H1 (cell line): ENCODE results near the gene GAS7. TPM values are rescaled to one million over a fixed set of nuclear protein-coding genes. Genes with fewer than 3 reads are reported as not detected.

Source experiments
- CTCF ChIA-PET: fragments of 300-600 bp; sonication (Branson Sonifier 250); formaldehyde crosslinking; loops from one replicate; lab custom pipeline; 2021; ENCODE audit not compliant: partially characterized antibody; lab: Charles Lee
- POLR2A ChIA-PET: fragments of 300-600 bp; sonication (Branson Sonifier 250); formaldehyde crosslinking; loops from one replicate; lab custom pipeline; 2021; ENCODE audit warnings: inconsistent platforms; ENCODE audit not compliant: partially characterized antibody; lab: Charles Lee
- DNase-seq, 2 experiments: peaks; one replicate each; pipeline versions ENCODE4 v3.0.0 to v3.0.0-alpha.2; 2010 to 2022; ENCODE audit warnings: low spot score in 2 of 2, low read depth in 1 of 2, mixed read lengths in 1 of 2
- FAIRE-seq: peaks from 2 replicates; lab custom pipeline; 2011; peaks lifted over from hg19 to GRCh38; lab: Jason Lieb, UNC
- H2AFZ ChIP-seq: 2 replicates; pipeline ENCODE4 v1.8.1; 2012; ENCODE audit warnings: low read length, inconsistent platforms
- H2AK5ac ChIP-seq: 2 replicates; pipeline ENCODE4 v1.6.1; 2013; ENCODE audit warnings: low read depth, low read length
- H2BK120ac ChIP-seq: replicated peaks from 2 replicates; pipeline ENCODE3; 2013; ENCODE audit warnings: low read depth, low read length, inconsistent platforms
- H2BK12ac ChIP-seq: 2 replicates; pipeline ENCODE4 v1.6.1; 2013; ENCODE audit warnings: low read depth, low read length
- H2BK15ac ChIP-seq: 2 replicates; pipeline ENCODE4 v1.6.1; 2013; ENCODE audit warnings: low read length
- H2BK20ac ChIP-seq: 2 replicates; pipeline ENCODE4 v1.6.1; 2013; ENCODE audit warnings: low read length
- H2BK5ac ChIP-seq: 2 replicates; pipeline ENCODE4 v1.6.1; 2013; ENCODE audit warnings: low read depth, low read length
- H3K14ac ChIP-seq: 2 replicates; pipeline ENCODE4 v1.6.1; 2013; ENCODE audit warnings: inconsistent platforms; ENCODE audit not compliant: insufficient read length
- H3K18ac ChIP-seq: 2 replicates; pipeline ENCODE4 v1.6.1; 2013; ENCODE audit warnings: low read length; ENCODE audit errors: extremely low read depth
- H3K23ac ChIP-seq: 2 replicates; pipeline ENCODE4 v1.6.1; 2013; ENCODE audit warnings: inconsistent platforms; ENCODE audit not compliant: insufficient read length
- H3K23me2 ChIP-seq: 2 replicates; pipeline ENCODE4 v1.6.1; 2013; ENCODE audit warnings: low read depth, low read length
- H3K27ac ChIP-seq: 2 replicates; pipeline ENCODE4 v1.6.1; 2011; ENCODE audit warnings: low read depth, low read length, inconsistent platforms
- H3K27me3 ChIP-seq, 4 experiments: replicated peaks in 1 of 4; 1 replicate in 1 of 4; 2 replicates in 3 of 4; pipeline versions ENCODE4 v1.6.1 to v1.8.1; 2011 to 2013; ENCODE audit warnings: low read length in 3 of 4, mild to moderate bottlenecking in 3 of 4, inconsistent platforms in 2 of 4, mixed read lengths in 2 of 4, moderate library complexity in 1 of 4; ENCODE audit not compliant: control insufficient read depth in 3 of 4, insufficient read depth in 3 of 4; ENCODE audit errors: extremely low read depth in 1 of 4
- H3K36me3 ChIP-seq, 4 experiments: 2 replicates each; pipeline versions ENCODE4 v1.6.1 to v1.8.1; 2011 to 2013; ENCODE audit warnings: mild to moderate bottlenecking in 4 of 4, low read length in 3 of 4, moderate library complexity in 2 of 4, control low read depth in 1 of 4, inconsistent platforms in 1 of 4; ENCODE audit not compliant: insufficient read depth in 4 of 4, control insufficient read depth in 2 of 4
- H3K4ac ChIP-seq: replicated peaks from 2 replicates; pipeline ENCODE3; 2013; ENCODE audit warnings: low read length, low read depth, mixed read lengths, inconsistent platforms; ENCODE audit not compliant: insufficient read length
- H3K4me1 ChIP-seq, 4 experiments: replicated peaks in 1 of 4; 1 replicate in 1 of 4; 2 replicates in 3 of 4; pipeline versions ENCODE4 v1.6.1 to v1.8.1; 2011 to 2013; ENCODE audit warnings: low read length in 3 of 4, inconsistent platforms in 2 of 4, mixed read lengths in 1 of 4; ENCODE audit not compliant: insufficient read depth in 4 of 4, control insufficient read depth in 3 of 4
- H3K4me2 ChIP-seq, 2 experiments: 2 replicates each; pipeline versions ENCODE4 v1.6.1 to v1.8.1; 2011 to 2013; ENCODE audit warnings: low read depth in 2 of 2, low read length in 2 of 2, control low read depth in 1 of 2, inconsistent platforms in 1 of 2, mild to moderate bottlenecking in 1 of 2; ENCODE audit not compliant: insufficient read depth in 1 of 2
- H3K4me3 ChIP-seq, 4 experiments: fragments of 200-600, 300-600 bp in 1 of 4; sonication (generic), shearing (Covaris generic), sonication (Bioruptor Twin) in 1 of 4; 2 replicates each; pipeline versions ENCODE4 v1.5.1 to v1.8.1; 2011 to 2016; ENCODE audit warnings: low read length in 4 of 4, low read depth in 3 of 4, control low read depth in 2 of 4, inconsistent platforms in 2 of 4, mild to moderate bottlenecking in 2 of 4, mixed read lengths in 1 of 4, moderate library complexity in 1 of 4; ENCODE audit not compliant: insufficient read depth in 2 of 4; ENCODE audit errors: extremely low read depth in 1 of 4
- H3K56ac ChIP-seq: replicated peaks from 2 replicates; pipeline ENCODE3; 2013; ENCODE audit warnings: low read depth, mild to moderate bottlenecking, mixed read lengths, low read length, inconsistent platforms; ENCODE audit not compliant: insufficient read length
- H3K79me1 ChIP-seq: 2 replicates; pipeline ENCODE4 v1.6.1; 2013; ENCODE audit warnings: low read depth, low read length, control low read depth
- H3K79me2 ChIP-seq, 2 experiments: 2 replicates each; pipeline versions ENCODE4 v1.6.1 to v1.8.1; 2012 to 2013; ENCODE audit warnings: low read length in 2 of 2, mild to moderate bottlenecking in 2 of 2, inconsistent platforms in 1 of 2; ENCODE audit not compliant: insufficient read depth in 2 of 2, control insufficient read depth in 1 of 2
- H3K9ac ChIP-seq, 4 experiments: replicated peaks in 1 of 4; 1 replicate in 1 of 4; 2 replicates in 3 of 4; pipeline versions ENCODE4 v1.6.1 to v1.8.1; 2011 to 2013; ENCODE audit warnings: low read depth in 3 of 4, low read length in 3 of 4, control low read depth in 2 of 4, mild to moderate bottlenecking in 2 of 4, moderate library complexity in 2 of 4, inconsistent platforms in 1 of 4; ENCODE audit errors: extremely low read depth in 1 of 4
- H3K9me3 ChIP-seq, 2 experiments: 2 replicates each; pipeline versions ENCODE4 v1.6.1 to v1.8.1; 2012 to 2013; ENCODE audit warnings: mild to moderate bottlenecking in 2 of 2, moderate library complexity in 2 of 2, control low read depth in 1 of 2, inconsistent platforms in 1 of 2, low read depth in 1 of 2, low read length in 1 of 2, mixed read lengths in 1 of 2; ENCODE audit not compliant: insufficient read depth in 2 of 2
- H4K20me1 ChIP-seq, 2 experiments: replicated peaks in 1 of 2; 2 replicates each; pipeline versions ENCODE3 to v1.8.1; 2011 to 2013; ENCODE audit warnings: inconsistent platforms in 2 of 2, low read length in 2 of 2, mild to moderate bottlenecking in 1 of 2; ENCODE audit not compliant: insufficient read depth in 2 of 2, control insufficient read depth in 1 of 2
- H4K5ac ChIP-seq: 2 replicates; pipeline ENCODE4 v1.6.1; 2013; ENCODE audit warnings: low read length, low read depth, mixed read lengths, inconsistent platforms; ENCODE audit not compliant: insufficient read length
- H4K8ac ChIP-seq: 2 replicates; pipeline ENCODE4 v1.8.0; 2013; ENCODE audit warnings: mild to moderate bottlenecking, moderate library complexity, low read length, inconsistent platforms; ENCODE audit not compliant: insufficient read depth; ENCODE audit errors: extremely low read depth
- H4K91ac ChIP-seq: replicated peaks from 2 replicates; pipeline ENCODE3; 2013; ENCODE audit warnings: low read length, mixed read lengths, inconsistent platforms; ENCODE audit not compliant: insufficient read length
- ASH2L ChIP-seq: fragments of 200-600, 300-600 bp; sonication (generic); IDR thresholded peaks from one replicate; pipeline ENCODE4 v1.7.1; 2017; ENCODE audit warnings: low read length
- CEBPB ChIP-seq: IDR thresholded peaks from 2 replicates; pipeline ENCODE4 v1.6.1; 2012; ENCODE audit warnings: low read depth, low read length
- GABPA ChIP-seq: IDR thresholded peaks from 2 replicates; pipeline ENCODE4 v1.6.1; 2011; ENCODE audit warnings: mild to moderate bottlenecking, low read length, moderate library complexity, borderline replicate concordance; ENCODE audit not compliant: insufficient read depth
- KDM5A ChIP-seq: fragments of 200-600 bp; IDR thresholded peaks from 2 replicates; pipeline ENCODE4 v1.7.1; 2012; ENCODE audit warnings: mild to moderate bottlenecking, low read length, inconsistent platforms, mixed read lengths
- NRF1 ChIP-seq: IDR thresholded peaks from 2 replicates; pipeline ENCODE4 v1.6.1; 2011; ENCODE audit warnings: mild to moderate bottlenecking, low read depth, low read length, improper control_type of control experiment
- SRF ChIP-seq: IDR thresholded peaks from 2 replicates; pipeline ENCODE4 v1.6.1; 2011; ENCODE audit warnings: mild to moderate bottlenecking, low read depth, low read length, moderate library complexity
- SUZ12 ChIP-seq: fragments of 200-600 bp; sonication (generic); IDR thresholded peaks from 2 replicates; pipeline ENCODE4 v1.6.1; 2012; ENCODE audit warnings: mild to moderate bottlenecking, inconsistent platforms, low read length, moderate library complexity, mixed read lengths
- TAF1 ChIP-seq: IDR thresholded peaks from 2 replicates; pipeline ENCODE4 v1.6.1; 2011; ENCODE audit warnings: mild to moderate bottlenecking, low read depth, low read length
- TAF7 ChIP-seq: optimal IDR thresholded peaks from 2 replicates; pipeline ENCODE3; 2011; ENCODE audit warnings: low read depth, mild to moderate bottlenecking, inconsistent platforms, low read length, moderate library complexity, borderline replicate concordance
- WGBS, 2 experiments: shearing (Covaris generic) in 1 of 2; methylation state at CpG; one replicate each; pipeline versions ENCODE4 v1.1.6 to v1.1.7; 2013 to 2015; ENCODE audit warnings: low lambda C conversion rate in 2 of 2, mixed read lengths in 2 of 2, inconsistent platforms in 1 of 2, low coverage in 1 of 2, missing lambda C conversion rate in 1 of 2; ENCODE audit not compliant: insufficient replicate concordance in 2 of 2, insufficient coverage in 1 of 2, insufficient read length in 1 of 2; ENCODE audit errors: extremely low coverage in 1 of 2, missing lambda C conversion rate in 1 of 2; 5-methylcytosine and 5-hydroxymethylcytosine counted together
- polyA plus RNA-seq, 7 experiments: library from polyadenylated mRNA; depleted of rRNA in 3 of 7; stranded (reverse) in 5 of 7; unstranded in 2 of 7; fragments of >200 nt in 5 of 7; fragments of 200-250 nt in 2 of 7; gene quantifications; 1 replicate in 5 of 7; 2 replicates in 1 of 7; 4 replicates in 1 of 7; pipeline versions ENCODE4 v1.2.1 to v1.2.3, GENCODE V29; 2011 to 2013; ENCODE audit warnings: missing spikeins in 2 of 7, mixed read lengths in 2 of 7
- total RNA-seq: library from RNA; stranded (reverse); fragmentation: NEBNext Ultra II Directional; extraction: Animal tissue kit (Norgen Biotek cat#: 25700); gene quantifications from 2 replicates; pipeline ENCODE4 v1.2.1, GENCODE V29; 2021
- TF ChIP-seq, protein P1 (sequence below): IDR thresholded peaks from 2 replicates; pipeline ENCODE4 v1.6.1; 2012; ENCODE audit warnings: inconsistent platforms

GAS7 gene
- total and polyA plus RNA-seq, 2 of the 8 experiments (the other 6 are each of a cell fraction or from before 2014, with no cell fraction given), result 5.0 to 14.5 TPM

- H3K23ac ChIP-seq, result no peak overlapping the region
- TF ChIP-seq TAF7 (no peak), ASH2L (no peak), SRF (no peak), KDM5A (no peak), CEBPB (no peak), GABPA (no peak), SUZ12 (no peak), NRF1 (no peak), TAF1 (no peak)
- TF ChIP-seq, protein P1, sequence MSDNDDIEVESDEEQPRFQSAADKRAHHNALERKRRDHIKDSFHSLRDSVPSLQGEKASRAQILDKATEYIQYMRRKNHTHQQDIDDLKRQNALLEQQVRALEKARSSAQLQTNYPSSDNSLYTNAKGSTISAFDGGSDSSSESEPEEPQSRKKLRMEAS, result no peak
- H3K18ac ChIP-seq, result peak overlapping the region; percentile 2; the same call in 1 of the 2 replicates
- DNase-seq, result no peak
- H3K4me1 ChIP-seq, result peaks cover 5 to 23% (median 10%) of the 10 kb centered on the region in 4 experiments
- peaks cover 0 to 3% of the 10 kb centered on the region in 2 experiments for H4K20me1 ChIP-seq
- ChIA-PET CTCF (no interaction called here), POLR2A (interaction anchor here (1.4 to 1.6 kb wide), 2 partner anchors 21 to 42 kb away, joined by 3 to 4 read pairs; no protein-coding TSS in a partner anchor)
- H3K4me2 ChIP-seq, result no peak overlapping the region; a peak in 1 of 4 replicates
- H4K5ac ChIP-seq, result peak overlapping the region; percentile 20
- no peaks in the 10 kb centered on the region for H3K27me3 ChIP-seq
- no peaks in the 10 kb centered on the region for H3K36me3 ChIP-seq
- no peak overlapping the region for H3K4me3 ChIP-seq
- H3K14ac ChIP-seq, result no peak overlapping the region
- peak overlapping the region; percentile 96 for H2BK12ac ChIP-seq
- H3K9ac ChIP-seq, result no peak overlapping the region; a peak in 1 of 7 replicates
- no peaks in the 10 kb centered on the region for H3K9me3 ChIP-seq
- H4K91ac ChIP-seq, result peak overlapping the region; percentile 91
- H3K79me1 ChIP-seq, result no peaks in the 10 kb centered on the region
- WGBS, 2 experiments, result 83 to 100% methylated on average over 1 to 18 of the region's 18 CpGs
- no peak overlapping the region; the same call in 1 of the 2 replicates for H4K8ac ChIP-seq
- H2AK5ac ChIP-seq, result peak overlapping the region; percentile 90
- H3K4ac ChIP-seq, result peak overlapping the region; percentile 96
- H3K23me2 ChIP-seq, result peaks cover 3% of the 10 kb centered on the region; the same call in 1 of the 2 replicates
- no peak overlapping the region for H3K27ac ChIP-seq
- H2BK120ac ChIP-seq, result peak overlapping the region; percentile 62
- peak overlapping the region; percentile 42 for H3K56ac ChIP-seq
- H3K79me2 ChIP-seq, result no peaks in the 10 kb centered on the region
- H2BK15ac ChIP-seq, result peak overlapping the region; percentile 93; the same call in 1 of the 2 replicates
- peak overlapping the region; percentile 1; the same call in 1 of the 2 replicates for H2BK20ac ChIP-seq
- no peak for FAIRE-seq
- 0 out of 2 replicates have a peak overlapping the region, but pooled peaks have one; percentile 35 for H2AFZ ChIP-seq
- H2BK5ac ChIP-seq, result peak overlapping the region; percentile 21; the same call in 1 of the 2 replicates
Observed at GRCh38 chr17:10126276-10126615, 72.2 kb downstream of the GAS7 start.
